ENCODE measurements around the gene ZNF808. TPM values are rescaled to one million over a fixed set of nuclear protein-coding genes. Genes with fewer than 3 reads are reported as not detected.

ZNF808 gene
- total RNA-seq, 1 experiment from 2014 or later = not detected

- H3K27ac Mint-ChIP-seq (ENCODE audit: unreplicated experiment) = no peak overlapping the region
- H3K36me3 Mint-ChIP-seq (ENCODE audit: insufficient read depth, unreplicated experiment) = peaks cover 7% of the 10 kb centered on the region
- no peaks in the 10 kb centered on the region for H3K4me1 Mint-ChIP-seq (ENCODE audit: low read depth, unreplicated experiment)
Measured at GRCh38 chr19:52522551-52522950, 4.9 kb upstream of the ZNF808 start.

GRCh38 chr19:52524086-52524485, 3.4 kb upstream of the ZNF808 start:
- TF ChIP-seq CTCF (IDR thresholded peaks at IDR 0.05; ENCODE audit: unreplicated experiment) = no peak
- Mint-ChIP-seq H3K4me3 (ENCODE audit: low read depth, unreplicated experiment) (no peak overlapping the region), H3K9me3 (ENCODE audit: low read depth, unreplicated experiment) (peaks cover 21% of the 10 kb centered on the region), H3K4me1 (ENCODE audit: low read depth, unreplicated experiment) (no peaks in the 10 kb centered on the region), H3K36me3 (ENCODE audit: insufficient read depth, unreplicated experiment) (peaks cover 9% of the 10 kb centered on the region), H3K27me3 (ENCODE audit: unreplicated experiment) (no peaks in the 10 kb centered on the region), H3K27ac (ENCODE audit: unreplicated experiment) (no peak overlapping the region)
- DNase-seq = no peak
- intact Hi-C loops (cut with micrococcal nuclease; ENCODE audit: unreplicated experiment) = no loop called here
- BruUV-seq (replicated peaks) = no TSS peak
- CTCF ChIA-PET = no interaction called here

More at GRCh38 chr19:52522551-52522950, 4.9 kb upstream of the ZNF808 start:
- no peak for TF ChIP-seq CTCF (IDR thresholded peaks at IDR 0.05; ENCODE audit: unreplicated experiment)
- no peak for DNase-seq
- intact Hi-C loops (cut with micrococcal nuclease; ENCODE audit: unreplicated experiment) = no loop called here
- CTCF ChIA-PET = no interaction called here
- BruUV-seq (replicated peaks) = no TSS peak
- peaks cover 10% of the 10 kb centered on the region for H3K9me3 Mint-ChIP-seq (ENCODE audit: low read depth, unreplicated experiment)
- no peaks in the 10 kb centered on the region for H3K27me3 Mint-ChIP-seq (ENCODE audit: unreplicated experiment)
- no peak overlapping the region for H3K4me3 Mint-ChIP-seq (ENCODE audit: low read depth, unreplicated experiment)

GRCh38 chr19:52527956-52528351, 486 bp downstream of the ZNF808 start:
- DNase-seq = no peak
- peaks cover 11% of the 10 kb centered on the region for H3K9me3 Mint-ChIP-seq (ENCODE audit: low read depth, unreplicated experiment)
- H3K4me3 Mint-ChIP-seq (ENCODE audit: low read depth, unreplicated experiment) = no peak overlapping the region
- no peaks in the 10 kb centered on the region for H3K27me3 Mint-ChIP-seq (ENCODE audit: unreplicated experiment)
- TF ChIP-seq CTCF (IDR thresholded peaks at IDR 0.05; ENCODE audit: unreplicated experiment) = no peak
- intact Hi-C loops (cut with micrococcal nuclease; ENCODE audit: unreplicated experiment) = no loop called here
- BruUV-seq (replicated peaks) = no TSS peak
- H3K27ac Mint-ChIP-seq (ENCODE audit: unreplicated experiment) = no peak overlapping the region
- H3K4me1 Mint-ChIP-seq (ENCODE audit: low read depth, unreplicated experiment) = no peaks in the 10 kb centered on the region
- CTCF ChIA-PET = no interaction called here
- H3K36me3 Mint-ChIP-seq (ENCODE audit: insufficient read depth, unreplicated experiment) = peaks cover 7% of the 10 kb centered on the region

GRCh38 chr19:52532480-52532879, 5.0 kb downstream of the ZNF808 start:
- no peak for DNase-seq
- no peak overlapping the region for H3K27ac Mint-ChIP-seq (ENCODE audit: unreplicated experiment)
- CTCF ChIA-PET = no interaction called here
- H3K4me3 Mint-ChIP-seq (ENCODE audit: low read depth, unreplicated experiment) = no peak overlapping the region
- TF ChIP-seq CTCF (IDR thresholded peaks at IDR 0.05; ENCODE audit: unreplicated experiment) = no peak
- peaks cover 3% of the 10 kb centered on the region for H3K36me3 Mint-ChIP-seq (ENCODE audit: insufficient read depth, unreplicated experiment)
- H3K9me3 Mint-ChIP-seq (ENCODE audit: low read depth, unreplicated experiment) = peaks cover 24% of the 10 kb centered on the region
- intact Hi-C loops (cut with micrococcal nuclease; ENCODE audit: unreplicated experiment) = no loop called here
- H3K4me1 Mint-ChIP-seq (ENCODE audit: low read depth, unreplicated experiment) = no peaks in the 10 kb centered on the region
- no peaks in the 10 kb centered on the region for H3K27me3 Mint-ChIP-seq (ENCODE audit: unreplicated experiment)
- BruUV-seq (replicated peaks) = no TSS peak

Measured in Calu3 (cell line).